Neural cell (in vitro differentiated cells): Measurements from ENCODE around the gene C10orf62.

ENCODE experiments used
- EP300 ChIP-seq: fragments of 450-650 bp; conservative IDR thresholded peaks from 2 replicates; pipeline ENCODE4 v1.6.1; 2014; ENCODE audit warnings: antibody characterized with exemption, mild to moderate bottlenecking, moderate library complexity; ENCODE audit not compliant: poor library complexity, severe bottlenecking
- EZH2 ChIP-seq: fragments of 200-600, 300-800 bp; shearing (Covaris generic), sonication (generic); IDR thresholded peaks from 2 replicates; pipeline ENCODE4 v1.6.1; 2014; ENCODE audit warnings: antibody characterized with exemption, low read length, borderline replicate concordance, mild to moderate bottlenecking; ENCODE audit not compliant: insufficient read depth, poor library complexity, severe bottlenecking
- POLR2AphosphoS5 ChIP-seq: IDR thresholded peaks from 2 replicates; pipeline ENCODE4 v1.6.1; 2012
- TAF1 ChIP-seq: IDR thresholded peaks from 2 replicates; pipeline ENCODE4 v1.6.1; 2012; ENCODE audit warnings: low read depth
- TF ChIP-seq, protein P1 (sequence below): fragments of 450-650 bp; IDR thresholded peaks from 2 replicates; pipeline ENCODE4 v1.5.1; 2014; ENCODE audit warnings: antibody characterized with exemption, mild to moderate bottlenecking, moderate library complexity; ENCODE audit not compliant: poor library complexity, severe bottlenecking
- TF ChIP-seq, protein P2 (sequence below): IDR thresholded peaks from 2 replicates; pipeline ENCODE4 v1.6.1; 2012; ENCODE audit warnings: borderline replicate concordance

DNA sequence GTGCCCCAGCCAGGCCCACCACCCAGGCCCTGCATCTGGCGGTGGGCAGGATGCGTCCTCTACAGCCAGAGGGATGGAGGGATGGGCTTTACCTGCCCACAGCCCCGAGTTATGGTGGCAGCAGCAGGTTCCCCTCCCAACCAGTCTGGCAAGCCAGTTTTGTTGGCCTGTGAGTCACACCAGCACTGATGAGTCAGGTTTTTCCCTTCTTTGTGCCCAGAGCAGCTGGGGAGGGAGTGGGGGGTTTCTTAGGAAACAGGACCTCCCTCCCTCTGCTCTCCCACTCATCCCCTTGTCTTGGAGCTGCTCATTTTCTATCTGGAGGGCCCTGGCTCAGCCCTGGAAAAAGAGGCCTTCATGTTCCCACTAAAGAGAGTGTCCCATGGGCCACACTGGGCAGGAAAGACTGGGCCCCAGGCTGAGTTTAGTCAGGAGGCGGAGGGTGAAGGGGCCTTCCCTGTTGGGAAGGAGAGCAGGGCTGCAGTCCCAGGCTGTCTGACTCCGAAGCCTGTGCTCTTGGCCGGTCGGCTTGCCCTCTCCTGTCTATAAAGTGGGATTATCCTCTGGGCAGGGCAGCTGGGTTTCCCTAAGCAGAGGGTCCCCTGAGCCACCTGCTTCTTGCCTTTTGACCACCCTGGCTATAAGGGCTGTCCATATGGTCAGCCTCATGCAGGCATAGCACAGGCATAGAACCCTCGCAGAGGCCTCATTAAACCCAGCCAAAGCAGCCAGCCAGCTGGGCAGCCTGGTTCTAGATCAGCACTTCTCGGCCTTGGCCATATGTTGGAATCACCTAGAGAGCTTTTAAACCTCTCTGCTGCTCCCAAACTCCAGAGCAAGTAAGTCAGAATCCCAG lies 47.1 kb upstream of the C10orf62 start:
- TF ChIP-seq EZH2 (no peak), EP300 (no peak), POLR2AphosphoS5 (no peak), TAF1 (no peak)
- TF ChIP-seq, protein P1, sequence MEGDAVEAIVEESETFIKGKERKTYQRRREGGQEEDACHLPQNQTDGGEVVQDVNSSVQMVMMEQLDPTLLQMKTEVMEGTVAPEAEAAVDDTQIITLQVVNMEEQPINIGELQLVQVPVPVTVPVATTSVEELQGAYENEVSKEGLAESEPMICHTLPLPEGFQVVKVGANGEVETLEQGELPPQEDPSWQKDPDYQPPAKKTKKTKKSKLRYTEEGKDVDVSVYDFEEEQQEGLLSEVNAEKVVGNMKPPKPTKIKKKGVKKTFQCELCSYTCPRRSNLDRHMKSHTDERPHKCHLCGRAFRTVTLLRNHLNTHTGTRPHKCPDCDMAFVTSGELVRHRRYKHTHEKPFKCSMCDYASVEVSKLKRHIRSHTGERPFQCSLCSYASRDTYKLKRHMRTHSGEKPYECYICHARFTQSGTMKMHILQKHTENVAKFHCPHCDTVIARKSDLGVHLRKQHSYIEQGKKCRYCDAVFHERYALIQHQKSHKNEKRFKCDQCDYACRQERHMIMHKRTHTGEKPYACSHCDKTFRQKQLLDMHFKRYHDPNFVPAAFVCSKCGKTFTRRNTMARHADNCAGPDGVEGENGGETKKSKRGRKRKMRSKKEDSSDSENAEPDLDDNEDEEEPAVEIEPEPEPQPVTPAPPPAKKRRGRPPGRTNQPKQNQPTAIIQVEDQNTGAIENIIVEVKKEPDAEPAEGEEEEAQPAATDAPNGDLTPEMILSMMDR = no peak
- TF ChIP-seq, protein P2, sequence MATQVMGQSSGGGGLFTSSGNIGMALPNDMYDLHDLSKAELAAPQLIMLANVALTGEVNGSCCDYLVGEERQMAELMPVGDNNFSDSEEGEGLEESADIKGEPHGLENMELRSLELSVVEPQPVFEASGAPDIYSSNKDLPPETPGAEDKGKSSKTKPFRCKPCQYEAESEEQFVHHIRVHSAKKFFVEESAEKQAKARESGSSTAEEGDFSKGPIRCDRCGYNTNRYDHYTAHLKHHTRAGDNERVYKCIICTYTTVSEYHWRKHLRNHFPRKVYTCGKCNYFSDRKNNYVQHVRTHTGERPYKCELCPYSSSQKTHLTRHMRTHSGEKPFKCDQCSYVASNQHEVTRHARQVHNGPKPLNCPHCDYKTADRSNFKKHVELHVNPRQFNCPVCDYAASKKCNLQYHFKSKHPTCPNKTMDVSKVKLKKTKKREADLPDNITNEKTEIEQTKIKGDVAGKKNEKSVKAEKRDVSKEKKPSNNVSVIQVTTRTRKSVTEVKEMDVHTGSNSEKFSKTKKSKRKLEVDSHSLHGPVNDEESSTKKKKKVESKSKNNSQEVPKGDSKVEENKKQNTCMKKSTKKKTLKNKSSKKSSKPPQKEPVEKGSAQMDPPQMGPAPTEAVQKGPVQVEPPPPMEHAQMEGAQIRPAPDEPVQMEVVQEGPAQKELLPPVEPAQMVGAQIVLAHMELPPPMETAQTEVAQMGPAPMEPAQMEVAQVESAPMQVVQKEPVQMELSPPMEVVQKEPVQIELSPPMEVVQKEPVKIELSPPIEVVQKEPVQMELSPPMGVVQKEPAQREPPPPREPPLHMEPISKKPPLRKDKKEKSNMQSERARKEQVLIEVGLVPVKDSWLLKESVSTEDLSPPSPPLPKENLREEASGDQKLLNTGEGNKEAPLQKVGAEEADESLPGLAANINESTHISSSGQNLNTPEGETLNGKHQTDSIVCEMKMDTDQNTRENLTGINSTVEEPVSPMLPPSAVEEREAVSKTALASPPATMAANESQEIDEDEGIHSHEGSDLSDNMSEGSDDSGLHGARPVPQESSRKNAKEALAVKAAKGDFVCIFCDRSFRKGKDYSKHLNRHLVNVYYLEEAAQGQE = no peak
